HepG2 (cell line): ENCODE data around the gene DOCK1. TPM values are rescaled to one million over a fixed set of nuclear protein-coding genes. Genes with fewer than 3 reads are reported as not detected.

Experiments used
- ATAC-seq: fragments of 200-7000 bp; cut with Tn5 transposase; 3 replicates; pipeline ENCODE4 v1.9.1; 2020; ENCODE audit warnings: mild to moderate bottlenecking, moderate library complexity
- BruUV-seq: library from RNA; stranded (reverse); fragments of 400-500 nt; replicated peaks from 2 replicates; lab custom pipeline; 2021; lab: Mats Ljungman, UMichigan
- CTCF ChIA-PET: fragments of 300-600 bp; formaldehyde crosslinking; extraction: SDS; loops from one replicate; lab custom pipeline; 2021; ENCODE audit warnings: low total read pairs, inconsistent platforms, low intra/inter-chr PET ratio; lab: Yijun Ruan, JAX
- POLR2A ChIA-PET: fragments of 350-600 bp; sonication (Branson Sonifier 250); formaldehyde crosslinking; loops from one replicate; lab custom pipeline; 2020; ENCODE audit warnings: antibody characterized with exemption, inconsistent platforms; lab: Yijun Ruan, JAX
- DNase-seq: peaks from one replicate; pipeline ENCODE4 v3.0.0-alpha.2; 2015; ENCODE audit warnings: low spot score
- FAIRE-seq: peaks from 3 replicates; lab custom pipeline; 2011; peaks lifted over from hg19 to GRCh38; lab: Jason Lieb, UNC
- H2AFZ ChIP-seq: one replicate; pipeline ENCODE4 v1.6.1; 2011; ENCODE audit warnings: low read length, inconsistent platforms
- H3K27ac ChIP-seq: fragments of 300-600 bp; 3 replicates; pipeline ENCODE4 v1.8.0; 2011; ENCODE audit warnings: mixed run types, mild to moderate bottlenecking, mixed read lengths, low read length, inconsistent platforms; ENCODE audit not compliant: insufficient read depth; ENCODE audit errors: extremely low read length
- H3K27me3 ChIP-seq, 2 experiments: fragments of 200-600 bp in 1 of 2; 2 replicates in 1 of 2; 3 replicates in 1 of 2; pipeline versions ENCODE4 v1.6.0 to v1.8.0; 2011; ENCODE audit warnings: low read length in 2 of 2, mild to moderate bottlenecking in 2 of 2, moderate library complexity in 2 of 2, inconsistent platforms in 1 of 2; ENCODE audit not compliant: insufficient read depth in 2 of 2, control insufficient read depth in 1 of 2
- H3K36me3 ChIP-seq, 2 experiments: fragments of 200-600 bp in 1 of 2; replicated peaks in 1 of 2; 2 replicates in 1 of 2; 3 replicates in 1 of 2; pipeline versions ENCODE4 v1.5.1 to v1.8.0; 2011; ENCODE audit warnings: low read length in 2 of 2, inconsistent platforms in 1 of 2; ENCODE audit not compliant: insufficient read depth in 2 of 2, control insufficient read depth in 1 of 2
- H3K4me1 ChIP-seq: 2 replicates; pipeline ENCODE4 v1.5.1; 2012; ENCODE audit warnings: low read length, inconsistent platforms; ENCODE audit not compliant: insufficient read depth
- H3K4me2 ChIP-seq: 2 replicates; pipeline ENCODE4 v1.6.0; 2011; ENCODE audit warnings: low read depth, low read length, inconsistent platforms
- H3K4me3 ChIP-seq, 3 experiments: fragments of 200-600 bp in 1 of 3; sonication (generic), shearing (Covaris generic) in 1 of 3; replicated peaks in 1 of 3; 2 replicates each; pipeline ENCODE4 v1.5.1; 2011 to 2016; ENCODE audit warnings: low read length in 3 of 3, inconsistent platforms in 2 of 3, low read depth in 2 of 3, mild to moderate bottlenecking in 2 of 3, control low read depth in 1 of 3, mixed read lengths in 1 of 3; ENCODE audit not compliant: insufficient read depth in 1 of 3
- H3K79me2 ChIP-seq: one replicate; pipeline ENCODE4 v1.6.1; 2011; ENCODE audit warnings: low read length, inconsistent platforms; ENCODE audit not compliant: insufficient read depth
- H3K9ac ChIP-seq: 2 replicates; pipeline ENCODE4 v1.6.0; 2011; ENCODE audit warnings: mild to moderate bottlenecking, low read depth, low read length, inconsistent platforms; ENCODE audit not compliant: insufficient read depth
- H3K9me3 ChIP-seq: 2 replicates; pipeline ENCODE4 v1.5.1; 2012; ENCODE audit warnings: mild to moderate bottlenecking, low read length
- H4K20me1 ChIP-seq: 2 replicates; pipeline ENCODE4 v1.6.0; 2011; ENCODE audit warnings: inconsistent platforms, mild to moderate bottlenecking, low read length, moderate library complexity; ENCODE audit not compliant: insufficient read depth
- DNMT1 ChIP-seq: sonication (generic); formaldehyde crosslinking; IDR thresholded peaks from 2 replicates; pipeline ENCODE4 v1.5.1; 2020; ENCODE audit warnings: mild to moderate bottlenecking, missing genetic modification reagents
- DRAP1 ChIP-seq: IDR thresholded peaks from 2 replicates; pipeline ENCODE4 v1.6.1; 2016; ENCODE audit warnings: missing genetic modification reagents, missing compliant biosample characterization
- GABPA ChIP-seq, 2 experiments: IDR thresholded peaks; 2 replicates each; pipeline ENCODE4 v1.6.1; 2011 to 2016; ENCODE audit warnings: low read depth in 2 of 2, low read length in 1 of 2, missing biosample characterization in 1 of 2, missing genetic modification characterization in 1 of 2
- RBM22 ChIP-seq: fragments of 200-400 bp; formaldehyde crosslinking; optimal IDR thresholded peaks from 2 replicates; pipeline ENCODE3; 2017; ENCODE audit warnings: mild to moderate bottlenecking, low read length, moderate library complexity
- REST ChIP-seq, 2 experiments: IDR thresholded peaks; 2 replicates each; pipeline ENCODE4 v1.6.1; 2011 to 2012; ENCODE audit warnings: low read length in 2 of 2, borderline replicate concordance in 1 of 2, low read depth in 1 of 2, mild to moderate bottlenecking in 1 of 2, moderate library complexity in 1 of 2
- SRSF9 ChIP-seq: fragments of 200-400 bp; formaldehyde crosslinking; IDR thresholded peaks from 2 replicates; pipeline ENCODE4 v1.6.1; 2018; ENCODE audit warnings: borderline replicate concordance, mild to moderate bottlenecking, low read depth, low read length; ENCODE audit not compliant: insufficient read depth, poor library complexity, severe bottlenecking
- TCF7L2 ChIP-seq: IDR thresholded peaks from 2 replicates; pipeline ENCODE4 v1.6.1; 2011; ENCODE audit warnings: mild to moderate bottlenecking, low read depth, low read length, moderate library complexity
- ZNF225 ChIP-seq: sonication (generic); formaldehyde crosslinking; IDR thresholded peaks from 2 replicates; pipeline ENCODE4 v1.4.0; 2020; ENCODE audit warnings: mild to moderate bottlenecking, missing genetic modification reagents
- ZNF343 ChIP-seq: sonication (generic); formaldehyde crosslinking; IDR thresholded peaks from 2 replicates; pipeline ENCODE4 v1.4.0; 2020; ENCODE audit warnings: mild to moderate bottlenecking, missing genetic modification reagents
- ZNF367 ChIP-seq: sonication (generic); formaldehyde crosslinking; IDR thresholded peaks from 2 replicates; pipeline ENCODE4 v1.4.0; 2020; ENCODE audit warnings: missing genetic modification reagents, borderline replicate concordance
- ZNF557 ChIP-seq: sonication (generic); formaldehyde crosslinking; IDR thresholded peaks from 2 replicates; pipeline ENCODE4 v1.4.0; 2020; ENCODE audit warnings: missing genetic modification reagents
- ZNF574 ChIP-seq: sonication (generic); formaldehyde crosslinking; IDR thresholded peaks from 2 replicates; pipeline ENCODE4 v1.4.0; 2020; ENCODE audit warnings: missing genetic modification reagents
- ZNF577 ChIP-seq: sonication (generic); formaldehyde crosslinking; IDR thresholded peaks from 2 replicates; pipeline ENCODE4 v1.4.0; 2020; ENCODE audit warnings: mild to moderate bottlenecking, low read depth, missing genetic modification reagents, borderline replicate concordance
- ZNF710 ChIP-seq: sonication (generic); formaldehyde crosslinking; IDR thresholded peaks from 2 replicates; pipeline ENCODE4 v1.5.0; 2020; ENCODE audit warnings: mild to moderate bottlenecking, missing genetic modification reagents, borderline replicate concordance
- WGBS: methylation state at CpG from one replicate; pipeline ENCODE4 v1.1.6; 2017; ENCODE audit warnings: low lambda C conversion rate; 5-methylcytosine and 5-hydroxymethylcytosine counted together
- in situ Hi-C: cut with HindIII; loops from 2 replicates; pipeline ENCODE4 v1.10.0; 2017; ENCODE audit warnings: low pct_unique_long_range_greater_than_20kb; ENCODE audit not compliant: extremely low pct_ligation_motif_present
- intact Hi-C: fragments of 100-400 bp; cut with micrococcal nuclease; formaldehyde crosslinking; loops from one replicate; pipeline ENCODE4 v1.10.0; 2022; ENCODE audit not compliant: unreplicated experiment
- polyA plus RNA-seq, 8 experiments: library from polyadenylated mRNA; depleted of rRNA in 3 of 8; stranded (reverse) in 7 of 8; unstranded in 1 of 8; fragments of >200 nt; fragmentation: Illumina TruSeq in 4 of 8; extraction: Trizol in 4 of 8; gene quantifications; 2 replicates each; pipeline versions ENCODE4 v1.2.1 to v1.2.3, GENCODE V29; 2011 to 2016; ENCODE audit warnings: low read depth in 4 of 8, missing spikeins in 1 of 8, mixed read lengths in 1 of 8; ENCODE audit not compliant: insufficient read depth in 1 of 8
- total RNA-seq, 5 experiments: library from RNA; depleted of rRNA; stranded (reverse); fragments of >200 nt; fragmentation: Illumina TruSeq; extraction: Trizol; gene quantifications; 2 replicates each; pipeline ENCODE4 v1.2.3, GENCODE V29; 2016; ENCODE audit warnings: low read depth in 1 of 5

The DOCK1 gene
- total and polyA plus RNA-seq, 2 of the 13 experiments (the other 11 are each of a cell fraction or from before 2014, with no cell fraction given) = 8.3 to 25.5 TPM

- H3K9ac ChIP-seq = no peak overlapping the region
- no peaks in the 10 kb centered on the region for H4K20me1 ChIP-seq
- no peaks in the 10 kb centered on the region; a peak in 1 of 5 replicates for H3K36me3 ChIP-seq
- no peaks in the 10 kb centered on the region for H3K4me1 ChIP-seq
- H3K27me3 ChIP-seq = no peaks in the 10 kb centered on the region
- no peak for FAIRE-seq
- H3K79me2 ChIP-seq = no peaks in the 10 kb centered on the region
- CTCF ChIA-PET = no interaction called here
- intact Hi-C loops = no loop called here
- in situ Hi-C loops = no loop called here
- H2AFZ ChIP-seq = no peak overlapping the region
- WGBS = 92% methylated on average over 3 of the region's 3 CpGs
- ATAC-seq = no peak
- DNase-seq = no peak
- no peaks in the 10 kb centered on the region for H3K9me3 ChIP-seq
- BruUV-seq = no TSS peak
- H3K4me3 ChIP-seq = no peak overlapping the region
- POLR2A ChIA-PET = no interaction called here
- H3K27ac ChIP-seq = no peak overlapping the region
- H3K4me2 ChIP-seq = no peak overlapping the region
- no peak for TF ChIP-seq REST (IDR thresholded peaks at IDR 0.05; ENCODE audit: borderline replicate concordance in 1 of 2, low read depth in 1 of 2, low read length in 2 of 2)
- no peak for TF ChIP-seq DRAP1 (CRISPR knock-in tag)
- no peak for TF ChIP-seq TCF7L2
- no peak for TF ChIP-seq ZNF367
- no peak for TF ChIP-seq ZNF557 (CRISPR knock-in tag)
- TF ChIP-seq GABPA (IDR thresholded peaks at IDR 0.05; ENCODE audit: low read depth, low read length) = no peak
- TF ChIP-seq GABPA (CRISPR knock-in tag; IDR thresholded peaks at IDR 0.05; ENCODE audit: low read depth) = no peak
- no peak for TF ChIP-seq ZNF225 (CRISPR knock-in tag)
- TF ChIP-seq ZNF577 (CRISPR knock-in tag) = no peak
- no peak for TF ChIP-seq ZNF710
- no peak for TF ChIP-seq ZNF343
- TF ChIP-seq SRSF9 = no peak
- no peak for TF ChIP-seq DNMT1 (CRISPR knock-in tag)
- no peak for TF ChIP-seq ZNF574 (CRISPR knock-in tag)
- TF ChIP-seq RBM22 = no peak
Measured at GRCh38 chr10:127326883-127327282, 421.7 kb downstream of the DOCK1 start.
